NCI-H2196 treated with DMSO at 0.1 percent for 48 hours (cell line): ENCODE measurements around the gene ZNF101.

Experiments used
- DNase-seq: peaks from one replicate; lab custom pipeline; 2025; ENCODE audit not compliant: unreplicated experiment; lab: John Stamatoyannopoulos, UW

The ZNF101 gene

GRCh38 chr19:19637523-19638251, 31.0 kb upstream of the ZNF101 start:
- no peak for DNase-seq

GRCh38 chr19:19642506-19643157, 26.0 kb upstream of the ZNF101 start:
- DNase-seq, result no peak

GRCh38 chr19:19643158-19644053, 25.2 kb upstream of the ZNF101 start, which contains the start of gene GMIP:
TSS of gene GMIP (minus strand) at chr19:19643657. CDS start at chr19:19643529, 128 bp downstream.
- DNase-seq, result peak; percentile 24

- no peak for DNase-seq
These were observed 24.6 kb upstream of the ZNF101 start for GRCh38 chr19:19644054-19644388.

- no peak for DNase-seq
These were observed 23.3 kb upstream of the ZNF101 start for GRCh38 chr19:19645233-19645870.

- no peak for DNase-seq
These were observed 21.4 kb upstream of the ZNF101 start for GRCh38 chr19:19647037-19647835.

- DNase-seq, result no peak
These were observed 19.5 kb upstream of the ZNF101 start for GRCh38 chr19:19649155-19649554.

- no peak for DNase-seq
These were observed 19.1 kb upstream of the ZNF101 start for GRCh38 chr19:19649580-19649995.

GRCh38 chr19:19650331-19650730, 18.3 kb upstream of the ZNF101 start:
- DNase-seq, result no peak

- no peak for DNase-seq
These were observed 17.6 kb upstream of the ZNF101 start for GRCh38 chr19:19651076-19651475.

GRCh38 chr19:19652482-19653295, 15.9 kb upstream of the ZNF101 start:
- no peak for DNase-seq

- no peak for DNase-seq
These were observed 15.0 kb upstream of the ZNF101 start for GRCh38 chr19:19653597-19654147.

- DNase-seq, result no peak
These were observed 14.2 kb upstream of the ZNF101 start for GRCh38 chr19:19654441-19654840.

GRCh38 chr19:19655051-19655594, 13.5 kb upstream of the ZNF101 start:
- DNase-seq, result no peak

- no peak for DNase-seq
These were observed 12.8 kb upstream of the ZNF101 start for GRCh38 chr19:19655641-19656343.

- DNase-seq, result no peak
These were observed 11.9 kb upstream of the ZNF101 start for GRCh38 chr19:19656451-19657396.

- no peak for DNase-seq
These were observed 11.2 kb upstream of the ZNF101 start for GRCh38 chr19:19657397-19657783.
